Measurements from ENCODE around the gene FRMD8. TPM values are rescaled to one million over a fixed set of nuclear protein-coding genes. Genes with fewer than 3 reads are reported as not detected.

The FRMD8 gene
- total and polyA plus RNA-seq, 2 donors from 2014 or later: 9.4 to 41.3 TPM

DNA sequence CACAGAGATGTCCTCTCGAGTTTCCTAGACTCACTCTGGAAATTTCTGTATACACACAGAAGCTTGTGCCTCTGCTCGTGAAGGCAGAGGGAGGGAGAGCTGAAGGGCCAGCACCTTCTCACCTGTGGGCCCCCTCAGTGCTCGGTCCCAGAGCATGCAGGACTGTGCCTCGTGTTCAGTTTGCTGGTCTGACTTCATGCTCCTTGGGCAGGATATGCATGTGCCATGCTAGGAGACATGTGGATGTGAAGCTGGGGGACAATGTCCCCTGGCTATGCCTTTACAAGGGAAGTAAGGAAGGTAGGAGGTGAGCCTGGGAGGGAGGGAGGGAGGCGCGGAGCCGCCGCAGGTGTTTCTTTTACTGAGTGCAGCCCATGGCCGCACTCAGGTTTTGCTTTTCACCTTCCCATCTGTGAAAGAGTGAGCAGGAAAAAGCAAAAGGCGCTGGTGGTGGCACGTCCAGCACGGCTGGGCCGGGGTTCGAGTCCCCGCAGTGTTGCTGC lies 58.7 kb downstream of the FRMD8 start:
- Histone ChIP-seq H3K9me3 (ENCODE audit: control insufficient read depth in 2 of 3, insufficient read depth in 1 of 3, low read length in 3 of 3) (no peaks in the 10 kb centered on the region), H3K27me3 (ENCODE audit: control insufficient read depth, insufficient read depth, low read length) (no peaks in the 10 kb centered on the region), H3K27ac (ENCODE audit: low read depth in 2 of 2, low read length in 2 of 2) (peak overlapping the region in 1 of 2 donors; percentile 74), H3K9ac (ENCODE audit: low read length in 3 of 3) (no peak overlapping the region), H3K36me3 (ENCODE audit: control insufficient read depth in 2 of 3, insufficient read depth in 3 of 3, low read length in 3 of 3) (peaks cover 0 to 41% (median 5%) of the 10 kb centered on the region in 3 donors), H3K4me1 (ENCODE audit: control insufficient read depth in 2 of 3, insufficient read depth in 2 of 3, low read depth in 1 of 3, low read length in 3 of 3) (peaks cover 0 to 15% (median 13%) of the 10 kb centered on the region in 3 donors), H3K4me3 (ENCODE audit: low read length in 3 of 3) (no peak overlapping the region)
- DNase-seq (peak in 1 of 5 donors; percentile 70), FAIRE-seq (no peak)
- intact Hi-C loops (cut with DNase I): no loop called here
- no peak for TF ChIP-seq CTCF (IDR thresholded peaks at IDR 0.05; ENCODE audit: borderline replicate concordance, extremely low read depth, insufficient read depth)

DNA sequence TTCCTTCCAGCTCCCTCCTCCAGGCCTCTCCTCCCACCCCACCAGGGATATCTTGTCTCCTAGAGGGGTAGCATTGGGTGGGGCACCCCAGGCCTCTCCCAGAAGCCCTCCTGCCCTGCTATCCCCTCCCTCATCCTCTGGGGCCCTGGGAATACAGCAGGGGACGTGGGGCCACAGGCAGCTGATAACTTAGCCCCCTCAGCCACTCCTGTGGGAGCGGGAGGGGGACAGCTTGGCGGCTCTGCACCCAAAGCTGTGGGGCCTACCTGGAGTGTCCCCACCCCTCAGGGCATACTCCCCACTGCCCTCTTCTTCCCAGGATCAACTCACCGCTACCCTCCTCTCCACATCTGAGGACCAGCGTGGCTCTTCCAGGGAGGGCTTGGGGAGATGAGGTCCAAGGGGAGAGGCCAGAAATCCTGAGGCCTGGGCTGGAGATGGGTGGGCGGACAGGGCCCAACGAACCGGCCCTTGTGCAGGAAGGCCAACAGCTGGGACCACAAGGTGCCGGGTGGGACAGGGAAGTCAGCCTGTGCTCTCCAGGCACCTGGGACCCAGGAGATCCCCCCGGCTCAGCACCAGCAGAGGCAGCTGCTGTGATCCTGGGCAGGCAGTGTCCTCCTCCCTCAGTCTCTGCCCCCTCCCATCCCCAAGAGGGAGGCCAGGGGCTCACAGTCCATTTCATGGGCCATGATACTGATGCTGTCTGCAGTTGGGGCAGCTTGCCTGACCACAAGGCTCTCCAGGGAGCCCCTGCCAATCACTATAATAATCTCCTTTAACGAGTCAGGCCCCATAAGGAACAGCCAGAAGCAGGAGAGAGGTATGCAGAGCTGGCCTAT lies 59.4 kb downstream of the FRMD8 start:
- Histone ChIP-seq H3K36me3 (ENCODE audit: control insufficient read depth in 2 of 3, insufficient read depth in 3 of 3, low read length in 3 of 3) (peaks cover 0 to 40% (median 5%) of the 10 kb centered on the region in 3 donors), H3K9me3 (ENCODE audit: control insufficient read depth in 2 of 3, insufficient read depth in 1 of 3, low read length in 3 of 3) (no peaks in the 10 kb centered on the region), H3K27ac (ENCODE audit: low read depth in 2 of 2, low read length in 2 of 2) (peak overlapping the region; percentile 11 to 74), H3K9ac (ENCODE audit: low read length in 3 of 3) (no peak overlapping the region), H3K4me1 (ENCODE audit: control insufficient read depth in 2 of 3, insufficient read depth in 2 of 3, low read depth in 1 of 3, low read length in 3 of 3) (peaks cover 0 to 13% (median 11%) of the 10 kb centered on the region in 3 donors), H3K27me3 (ENCODE audit: control insufficient read depth, insufficient read depth, low read length) (no peaks in the 10 kb centered on the region), H3K4me3 (ENCODE audit: low read length in 3 of 3) (no peak overlapping the region)
- TF ChIP-seq CTCF (IDR thresholded peaks at IDR 0.05; ENCODE audit: borderline replicate concordance, extremely low read depth, insufficient read depth): no peak
- FAIRE-seq: no peak
- intact Hi-C loops (cut with DNase I): no loop called here
- DNase-seq: peak in 1 of 5 donors; percentile 66

- no peak overlapping the region for H3K9ac ChIP-seq (ENCODE audit: low read length in 3 of 3)
- FAIRE-seq: no peak
Observed at GRCh38 chr11:65446446-65447277, 60.2 kb downstream of the FRMD8 start.

More at GRCh38 chr11:65446446-65447277, 60.2 kb downstream of the FRMD8 start:
- intact Hi-C loops (cut with DNase I): no loop called here
- TF ChIP-seq CTCF (IDR thresholded peaks at IDR 0.05; ENCODE audit: borderline replicate concordance, extremely low read depth, insufficient read depth): no peak
- Histone ChIP-seq H3K36me3 (ENCODE audit: control insufficient read depth in 2 of 3, insufficient read depth in 3 of 3, low read length in 3 of 3) (peaks cover 0 to 35% (median 5%) of the 10 kb centered on the region in 3 donors), H3K4me1 (ENCODE audit: control insufficient read depth in 2 of 3, insufficient read depth in 2 of 3, low read depth in 1 of 3, low read length in 3 of 3) (peaks cover 0 to 12% (median 6%) of the 10 kb centered on the region in 3 donors), H3K27ac (ENCODE audit: low read depth in 2 of 2, low read length in 2 of 2) (peak overlapping the region in 1 of 2 donors; percentile 17), H3K4me3 (ENCODE audit: low read length in 3 of 3) (no peak overlapping the region), H3K9me3 (ENCODE audit: control insufficient read depth in 2 of 3, insufficient read depth in 1 of 3, low read length in 3 of 3) (no peaks in the 10 kb centered on the region), H3K27me3 (ENCODE audit: control insufficient read depth, insufficient read depth, low read length) (no peaks in the 10 kb centered on the region)
- DNase-seq: peak in 1 of 5 donors; percentile 80

All from kidney (tissue), 14 donors.